HCT116 (cell line): ENCODE measurements around the gene AUTS2. TPM values are rescaled to one million over a fixed set of nuclear protein-coding genes. Genes with fewer than 3 reads are reported as not detected.

Source experiments
- ATAC-seq: fragments of 200-7000 bp; cut with Tn5 transposase; 2 replicates; pipeline ENCODE4 v1.9.1; 2020; ENCODE audit warnings: mild to moderate bottlenecking, moderate library complexity
- BruUV-seq: library from RNA; stranded (reverse); fragments of 400-500 nt; replicated peaks from 2 replicates; lab custom pipeline; 2021; lab: Mats Ljungman, UMichigan
- CTCF ChIA-PET: fragments of 300-600 bp; sonication (Branson Sonifier 250); formaldehyde crosslinking; loops from one replicate; lab custom pipeline; 2021; ENCODE audit warnings: antibody characterized with exemption; lab: Charles Lee
- POLR2A ChIA-PET: fragments of 300-600, 350-600 bp; sonication (Branson Sonifier 250); formaldehyde crosslinking; loops from one replicate; lab custom pipeline; 2021; ENCODE audit warnings: antibody characterized with exemption; lab: Charles Lee
- RAD21 ChIA-PET, 2 experiments: fragments of 300-600 bp; sonication (Branson Sonifier 250); formaldehyde crosslinking; loops; one replicate each; lab custom pipeline; 2023; ENCODE audit warnings: low total read pairs in 2 of 2; ENCODE audit not compliant: uncharacterized antibody in 2 of 2, unreplicated experiment in 2 of 2, low non-redundant PET in 1 of 2; lab: Charles Lee
- DNase-seq: peaks from one replicate; pipeline ENCODE4 v3.0.0-alpha.2; 2010; ENCODE audit warnings: low read depth, low spot score
- H2AFZ ChIP-seq: fragments of 200-600 bp; shearing (Covaris generic), sonication (generic); 2 replicates; pipeline ENCODE4 v1.6.1; 2017; ENCODE audit warnings: low read depth, mixed run types, mixed read lengths, antibody characterized with exemption, low read length; ENCODE audit not compliant: poor library complexity, severe bottlenecking
- H3K27ac ChIP-seq: 2 replicates; pipeline ENCODE4 v1.5.1; 2012; ENCODE audit warnings: low read depth, low read length
- H3K27me3 ChIP-seq: fragments of 200-600 bp; sonication (generic); 2 replicates; pipeline ENCODE4 v1.6.1; 2016; ENCODE audit warnings: mixed run types, low read length, mixed read lengths; ENCODE audit not compliant: insufficient read depth
- H3K36me3 ChIP-seq, 2 experiments: fragments of 200-500 bp in 1 of 2; fragments of 200-600 bp in 1 of 2; sonication (Bioruptor generic) in 1 of 2; sonication (generic) in 1 of 2; 2 replicates each; pipeline versions ENCODE4 v1.5.1 to v1.6.1; 2014 to 2016; ENCODE audit warnings: low read length in 2 of 2, inconsistent platforms in 1 of 2, mixed read lengths in 1 of 2, mixed run types in 1 of 2; ENCODE audit not compliant: insufficient read depth in 2 of 2, control insufficient read depth in 1 of 2
- H3K4me1 ChIP-seq, 2 experiments: fragments of 200-600 bp in 1 of 2; sonication (generic) in 1 of 2; 2 replicates each; pipeline versions ENCODE4 v1.5.1 to v1.6.1; 2012 to 2017; ENCODE audit warnings: low read length in 2 of 2, inconsistent platforms in 1 of 2, mild to moderate bottlenecking in 1 of 2, mixed read lengths in 1 of 2, mixed run types in 1 of 2, moderate library complexity in 1 of 2; ENCODE audit not compliant: insufficient read depth in 2 of 2, control insufficient read depth in 1 of 2
- H3K4me2 ChIP-seq: fragments of 200-600 bp; sonication (generic); 2 replicates; pipeline ENCODE4 v1.6.1; 2017; ENCODE audit warnings: mixed run types, low read length, mixed read lengths
- H3K4me3 ChIP-seq, 2 experiments: fragments of 200-600 bp in 1 of 2; sonication (generic) in 1 of 2; replicated peaks in 1 of 2; 2 replicates each; pipeline ENCODE4 v1.5.1; 2011 to 2016; ENCODE audit warnings: low read length in 2 of 2, control low read depth in 1 of 2, low read depth in 1 of 2, mild to moderate bottlenecking in 1 of 2, mixed read lengths in 1 of 2, mixed run types in 1 of 2
- H3K79me2 ChIP-seq: fragments of 200-600 bp; sonication (generic); 2 replicates; pipeline ENCODE4 v1.6.1; 2017; ENCODE audit warnings: mild to moderate bottlenecking, mixed run types, low read length, moderate library complexity, mixed read lengths; ENCODE audit not compliant: insufficient read depth
- H3K9ac ChIP-seq: fragments of 200-600 bp; sonication (generic); 2 replicates; pipeline ENCODE4 v1.6.1; 2016; ENCODE audit warnings: low read length, mixed read lengths
- H3K9me2 ChIP-seq: fragments of 200-600 bp; sonication (generic), shearing (Covaris generic); 2 replicates; pipeline ENCODE4 v1.6.1; 2017; ENCODE audit warnings: mixed run types, mild to moderate bottlenecking, moderate library complexity; ENCODE audit not compliant: insufficient read depth
- H3K9me3 ChIP-seq, 2 experiments: fragments of 200-500 bp in 1 of 2; fragments of 200-600 bp in 1 of 2; sonication (Bioruptor generic) in 1 of 2; sonication (generic) in 1 of 2; 2 replicates each; pipeline ENCODE4 v1.6.1; 2014 to 2017; ENCODE audit warnings: low read length in 2 of 2, mixed read lengths in 2 of 2, inconsistent platforms in 1 of 2, low read depth in 1 of 2, mild to moderate bottlenecking in 1 of 2, mixed run types in 1 of 2, moderate library complexity in 1 of 2; ENCODE audit not compliant: control insufficient read depth in 1 of 2, insufficient read depth in 1 of 2
- H4K20me1 ChIP-seq: fragments of 200-600 bp; sonication (generic), shearing (Covaris generic); 2 replicates; pipeline ENCODE4 v1.6.1; 2017; ENCODE audit warnings: mixed run types, mild to moderate bottlenecking, moderate library complexity; ENCODE audit not compliant: insufficient read depth
- CEBPB ChIP-seq: IDR thresholded peaks from 2 replicates; pipeline ENCODE4 v1.6.1; 2012; ENCODE audit warnings: low read depth
- EGR1 ChIP-seq: IDR thresholded peaks from 2 replicates; pipeline ENCODE4 v1.6.1; 2012; ENCODE audit warnings: low read depth
- ELF1 ChIP-seq: IDR thresholded peaks from 2 replicates; pipeline ENCODE4 v1.6.1; 2012; ENCODE audit warnings: low read depth, borderline replicate concordance
- EZH2 ChIP-seq: fragments of 200-600 bp; sonication (generic); IDR thresholded peaks from 2 replicates; pipeline ENCODE4 v1.6.1; 2017; ENCODE audit warnings: antibody characterized with exemption, mixed run types
- EZH2phosphoT487 ChIP-seq: fragments of 200-600 bp; IDR thresholded peaks from 2 replicates; pipeline ENCODE4 v1.6.1; 2018; ENCODE audit warnings: antibody characterized with exemption, borderline replicate concordance
- FOSL1 ChIP-seq: IDR thresholded peaks from 2 replicates; pipeline ENCODE4 v1.6.1; 2012; ENCODE audit warnings: low read depth
- JUND ChIP-seq: IDR thresholded peaks from 2 replicates; pipeline ENCODE4 v1.6.1; 2012
- POLR2A ChIP-seq: IDR thresholded peaks from 2 replicates; pipeline ENCODE4 v1.7.0; 2011; ENCODE audit warnings: borderline replicate concordance; ENCODE audit not compliant: insufficient read depth, insufficient read length; ENCODE audit errors: extremely low read depth
- RAD21 ChIP-seq: IDR thresholded peaks from 2 replicates; pipeline ENCODE4 v1.6.1; 2012; ENCODE audit warnings: low read depth, mild to moderate bottlenecking
- SIN3A ChIP-seq: IDR thresholded peaks from 2 replicates; pipeline ENCODE4 v1.6.1; 2012; ENCODE audit warnings: low read depth
- SRF ChIP-seq: IDR thresholded peaks from 2 replicates; pipeline ENCODE4 v1.6.1; 2012; ENCODE audit warnings: low read depth
- TCF7L2 ChIP-seq: IDR thresholded peaks from 2 replicates; pipeline ENCODE4 v1.7.0; 2011; ENCODE audit warnings: borderline replicate concordance, inconsistent platforms; ENCODE audit not compliant: insufficient read depth, insufficient read length; ENCODE audit errors: extremely low read depth
- YY1 ChIP-seq: IDR thresholded peaks from 2 replicates; pipeline ENCODE4 v1.6.1; 2011; ENCODE audit warnings: low read length, low read depth, moderate library complexity, mild to moderate bottlenecking; ENCODE audit not compliant: insufficient replicate concordance; ENCODE audit errors: extremely low read depth
- ZNF274 ChIP-seq: fragments of 200-500 bp; sonication (Bioruptor generic); IDR thresholded peaks from 2 replicates; pipeline ENCODE4 v1.6.1; 2014; ENCODE audit warnings: mild to moderate bottlenecking, low read depth, low read length, inconsistent platforms
- intact Hi-C: fragments of 100-400 bp; cut with micrococcal nuclease; formaldehyde crosslinking; loops from 2 replicates; pipeline ENCODE4 v1.10.0; 2022
- total RNA-seq: library from RNA; stranded (reverse); gene quantifications from one replicate; pipeline ENCODE4 v1.2.1, GENCODE V29; 2021; ENCODE audit not compliant: unreplicated experiment
- TF ChIP-seq, protein P1 (sequence below), 3 experiments: fragments of 200-600 bp in 1 of 3; sonication (generic) in 1 of 3; IDR thresholded peaks in 2 of 3; conservative IDR thresholded peaks in 1 of 3; 2 replicates each; pipeline ENCODE4 v1.5.1; 2012 to 2017; ENCODE audit warnings: low read depth in 2 of 3, low read length in 2 of 3, antibody characterized with exemption in 1 of 3, borderline replicate concordance in 1 of 3, control low read depth in 1 of 3, mild to moderate bottlenecking in 1 of 3, mixed read lengths in 1 of 3, mixed run types in 1 of 3, moderate library complexity in 1 of 3; ENCODE audit not compliant: insufficient read depth in 1 of 3
- TF ChIP-seq, protein P2 (sequence below): IDR thresholded peaks from 2 replicates; pipeline ENCODE4 v1.6.1; 2012
- TF ChIP-seq, protein P3 (sequence below): IDR thresholded peaks from 2 replicates; pipeline ENCODE4 v1.6.1; 2012; ENCODE audit warnings: low read depth

AUTS2 gene
- total RNA-seq, 1 experiment from 2014 or later = 0.93 TPM

DNA sequence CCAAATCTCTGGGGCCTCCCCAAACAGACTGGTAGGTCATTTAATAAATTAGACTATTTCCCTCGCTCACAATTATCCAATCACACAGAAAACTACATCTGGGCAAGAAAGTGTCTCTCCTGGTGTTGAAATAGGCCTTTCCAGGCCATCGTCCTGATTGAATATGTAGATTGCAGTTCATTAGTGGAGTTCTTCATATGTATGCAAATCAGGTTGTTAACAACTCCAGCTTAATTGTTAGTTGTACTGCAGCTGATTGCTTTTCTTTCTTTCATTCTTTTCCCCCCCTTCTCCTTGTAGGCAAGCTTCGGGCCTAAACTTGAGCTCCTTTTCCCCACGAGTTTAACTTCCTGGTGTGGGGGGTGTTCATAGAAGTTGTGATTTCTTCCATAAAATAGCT is 1174.6 kb downstream of the AUTS2 start:
- ChIA-PET CTCF (no interaction called here), RAD21 (no interaction called here)
- no peaks in the 10 kb centered on the region for H3K79me2 ChIP-seq
- H3K27me3 ChIP-seq = no peaks in the 10 kb centered on the region
- BruUV-seq = no TSS peak
- no peak overlapping the region for H3K9ac ChIP-seq
- no peak overlapping the region for H3K27ac ChIP-seq
- no peak for ATAC-seq
- no peak overlapping the region for H3K4me2 ChIP-seq
- intact Hi-C loops = no loop called here
- peaks cover 0 to 23% of the 10 kb centered on the region in 2 experiments; a peak in 1 of 4 replicates for H3K9me3 ChIP-seq
- no peak overlapping the region for H3K4me3 ChIP-seq
- H3K36me3 ChIP-seq = no peaks in the 10 kb centered on the region
- no peak for TF ChIP-seq FOSL1
- TF ChIP-seq, protein P1, sequence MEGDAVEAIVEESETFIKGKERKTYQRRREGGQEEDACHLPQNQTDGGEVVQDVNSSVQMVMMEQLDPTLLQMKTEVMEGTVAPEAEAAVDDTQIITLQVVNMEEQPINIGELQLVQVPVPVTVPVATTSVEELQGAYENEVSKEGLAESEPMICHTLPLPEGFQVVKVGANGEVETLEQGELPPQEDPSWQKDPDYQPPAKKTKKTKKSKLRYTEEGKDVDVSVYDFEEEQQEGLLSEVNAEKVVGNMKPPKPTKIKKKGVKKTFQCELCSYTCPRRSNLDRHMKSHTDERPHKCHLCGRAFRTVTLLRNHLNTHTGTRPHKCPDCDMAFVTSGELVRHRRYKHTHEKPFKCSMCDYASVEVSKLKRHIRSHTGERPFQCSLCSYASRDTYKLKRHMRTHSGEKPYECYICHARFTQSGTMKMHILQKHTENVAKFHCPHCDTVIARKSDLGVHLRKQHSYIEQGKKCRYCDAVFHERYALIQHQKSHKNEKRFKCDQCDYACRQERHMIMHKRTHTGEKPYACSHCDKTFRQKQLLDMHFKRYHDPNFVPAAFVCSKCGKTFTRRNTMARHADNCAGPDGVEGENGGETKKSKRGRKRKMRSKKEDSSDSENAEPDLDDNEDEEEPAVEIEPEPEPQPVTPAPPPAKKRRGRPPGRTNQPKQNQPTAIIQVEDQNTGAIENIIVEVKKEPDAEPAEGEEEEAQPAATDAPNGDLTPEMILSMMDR (IDR thresholded peaks at IDR 0.05 in 2 of 3, conservative IDR thresholded peaks at IDR 0.05 in 1 of 3; ENCODE audit: borderline replicate concordance in 1 of 3, insufficient read depth in 1 of 3, low read depth in 2 of 3, low read length in 2 of 3) = no peak
- no peak for TF ChIP-seq JUND
- TF ChIP-seq EZH2phosphoT487 = no peak
- no peak for TF ChIP-seq RAD21
- TF ChIP-seq YY1 = no peak
- TF ChIP-seq TCF7L2 = no peak
- TF ChIP-seq CEBPB = no peak
- TF ChIP-seq EZH2 = no peak
- TF ChIP-seq EGR1 = no peak
- no peak for TF ChIP-seq POLR2A
- TF ChIP-seq, protein P2, sequence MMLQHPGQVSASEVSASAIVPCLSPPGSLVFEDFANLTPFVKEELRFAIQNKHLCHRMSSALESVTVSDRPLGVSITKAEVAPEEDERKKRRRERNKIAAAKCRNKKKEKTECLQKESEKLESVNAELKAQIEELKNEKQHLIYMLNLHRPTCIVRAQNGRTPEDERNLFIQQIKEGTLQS = no peak
- no peak for TF ChIP-seq ZNF274
- TF ChIP-seq ELF1 = no peak
- no peak for TF ChIP-seq SRF
- TF ChIP-seq SIN3A = no peak
- TF ChIP-seq, protein P3, sequence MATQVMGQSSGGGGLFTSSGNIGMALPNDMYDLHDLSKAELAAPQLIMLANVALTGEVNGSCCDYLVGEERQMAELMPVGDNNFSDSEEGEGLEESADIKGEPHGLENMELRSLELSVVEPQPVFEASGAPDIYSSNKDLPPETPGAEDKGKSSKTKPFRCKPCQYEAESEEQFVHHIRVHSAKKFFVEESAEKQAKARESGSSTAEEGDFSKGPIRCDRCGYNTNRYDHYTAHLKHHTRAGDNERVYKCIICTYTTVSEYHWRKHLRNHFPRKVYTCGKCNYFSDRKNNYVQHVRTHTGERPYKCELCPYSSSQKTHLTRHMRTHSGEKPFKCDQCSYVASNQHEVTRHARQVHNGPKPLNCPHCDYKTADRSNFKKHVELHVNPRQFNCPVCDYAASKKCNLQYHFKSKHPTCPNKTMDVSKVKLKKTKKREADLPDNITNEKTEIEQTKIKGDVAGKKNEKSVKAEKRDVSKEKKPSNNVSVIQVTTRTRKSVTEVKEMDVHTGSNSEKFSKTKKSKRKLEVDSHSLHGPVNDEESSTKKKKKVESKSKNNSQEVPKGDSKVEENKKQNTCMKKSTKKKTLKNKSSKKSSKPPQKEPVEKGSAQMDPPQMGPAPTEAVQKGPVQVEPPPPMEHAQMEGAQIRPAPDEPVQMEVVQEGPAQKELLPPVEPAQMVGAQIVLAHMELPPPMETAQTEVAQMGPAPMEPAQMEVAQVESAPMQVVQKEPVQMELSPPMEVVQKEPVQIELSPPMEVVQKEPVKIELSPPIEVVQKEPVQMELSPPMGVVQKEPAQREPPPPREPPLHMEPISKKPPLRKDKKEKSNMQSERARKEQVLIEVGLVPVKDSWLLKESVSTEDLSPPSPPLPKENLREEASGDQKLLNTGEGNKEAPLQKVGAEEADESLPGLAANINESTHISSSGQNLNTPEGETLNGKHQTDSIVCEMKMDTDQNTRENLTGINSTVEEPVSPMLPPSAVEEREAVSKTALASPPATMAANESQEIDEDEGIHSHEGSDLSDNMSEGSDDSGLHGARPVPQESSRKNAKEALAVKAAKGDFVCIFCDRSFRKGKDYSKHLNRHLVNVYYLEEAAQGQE = no peak
- TF ChIP-seq, all 23 proteins: peak for 0
- Histone ChIP-seq H2AFZ (no peak overlapping the region), H4K20me1 (no peaks in the 10 kb centered on the region), H3K4me1 (no peaks in the 10 kb centered on the region), H3K9me2 (no peaks in the 10 kb centered on the region)
- no peak for DNase-seq
- POLR2A ChIA-PET = no interaction called here
